Measurements from ENCODE around the gene TMEM114. TPM values are rescaled to one million over a fixed set of nuclear protein-coding genes. Genes with fewer than 3 reads are reported as not detected.
A peak's percentile ranks its signal among the peaks of the same experiment; 100 is the strongest.

TMEM114 gene
- total RNA-seq (2014; rRNA removed; shearing (Covaris generic)) = not detected in 2 replicates

DNA sequence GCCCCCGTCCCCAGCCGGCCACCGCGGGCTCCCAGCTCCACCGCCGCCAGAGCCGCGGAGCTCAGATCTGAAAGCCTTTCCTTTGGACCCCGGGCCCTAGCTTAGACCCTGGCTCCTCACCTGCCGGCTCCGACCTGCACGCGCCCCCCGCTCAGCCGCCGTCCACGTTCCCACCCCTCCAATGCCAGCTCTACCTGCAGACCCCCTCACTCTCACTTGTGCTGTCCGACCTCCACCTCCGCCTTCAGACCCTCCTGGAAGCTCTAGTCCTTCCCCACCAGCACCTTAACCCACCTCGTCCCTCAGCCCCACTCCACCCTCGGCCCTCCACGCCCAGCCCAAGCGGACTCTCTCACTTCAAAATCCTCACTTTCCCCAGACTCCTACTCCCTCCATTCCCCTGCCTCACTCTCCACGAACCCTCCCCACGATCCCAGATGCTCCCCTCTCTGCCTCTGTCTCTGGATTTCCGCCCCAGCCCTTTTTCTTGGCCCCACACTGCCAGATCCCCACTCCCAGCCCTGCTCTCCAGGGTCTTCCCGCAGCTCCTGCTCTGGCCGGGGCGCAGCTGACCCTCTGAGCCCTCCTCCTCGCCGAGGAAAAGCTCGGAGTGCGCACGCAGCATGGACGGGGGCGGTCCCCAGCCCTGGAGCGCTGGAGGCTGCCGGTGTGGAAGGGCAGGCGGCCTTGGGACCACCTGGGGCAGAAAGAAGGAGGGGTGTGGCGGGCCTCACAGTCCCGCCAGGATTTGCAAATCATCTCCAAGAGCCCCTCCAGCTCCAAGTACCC lies at the start of gene TMEM114:
TMEM114 (minus strand) TSS at position 612 of the 789 bp plus-strand sequence. CDS start 673 bp downstream, outside the sequence.
- no peaks in the 10 kb centered on the region for H3K4me1 ChIP-seq
- DNase-seq = no peak
- no peaks in the 10 kb centered on the region for H3K9me3 ChIP-seq (replicated peaks)
- H3K36me3 ChIP-seq = no peaks in the 10 kb centered on the region
- H3K27ac ChIP-seq = no peak within 1 kb of the TSS
- no peaks in the 10 kb centered on the region for H3K27me3 ChIP-seq
- H3K4me3 ChIP-seq = no peak within 1 kb of the TSS

DNA sequence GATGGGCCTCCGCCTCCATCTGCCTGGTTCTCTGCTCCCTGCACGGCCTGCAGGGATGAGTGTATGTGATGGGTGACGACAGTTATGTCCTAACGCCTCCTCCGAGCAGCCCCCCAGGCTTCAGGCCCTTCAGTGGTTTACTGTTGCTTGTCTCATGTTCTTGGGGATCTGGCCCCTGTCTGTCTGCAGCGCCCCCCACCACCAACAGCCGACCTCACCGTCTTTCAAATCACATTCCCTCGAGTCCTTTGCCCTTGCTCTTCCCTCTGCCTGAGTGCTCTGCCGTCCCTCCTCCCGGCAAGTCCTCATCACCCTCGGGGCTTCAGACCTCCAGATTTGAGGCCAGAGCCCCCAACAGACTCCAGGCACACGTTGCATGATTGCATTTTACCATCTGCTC lies 49.4 kb upstream of the TMEM114 start:
- H3K9me3 ChIP-seq (replicated peaks) = no peaks in the 10 kb centered on the region
- H3K36me3 ChIP-seq = peaks cover 32% of the 10 kb centered on the region
- no peaks in the 10 kb centered on the region for H3K4me1 ChIP-seq
- no peak overlapping the region for H3K4me3 ChIP-seq
- no peak for DNase-seq
- H3K27me3 ChIP-seq = no peaks in the 10 kb centered on the region
- no peak overlapping the region for H3K27ac ChIP-seq

DNA sequence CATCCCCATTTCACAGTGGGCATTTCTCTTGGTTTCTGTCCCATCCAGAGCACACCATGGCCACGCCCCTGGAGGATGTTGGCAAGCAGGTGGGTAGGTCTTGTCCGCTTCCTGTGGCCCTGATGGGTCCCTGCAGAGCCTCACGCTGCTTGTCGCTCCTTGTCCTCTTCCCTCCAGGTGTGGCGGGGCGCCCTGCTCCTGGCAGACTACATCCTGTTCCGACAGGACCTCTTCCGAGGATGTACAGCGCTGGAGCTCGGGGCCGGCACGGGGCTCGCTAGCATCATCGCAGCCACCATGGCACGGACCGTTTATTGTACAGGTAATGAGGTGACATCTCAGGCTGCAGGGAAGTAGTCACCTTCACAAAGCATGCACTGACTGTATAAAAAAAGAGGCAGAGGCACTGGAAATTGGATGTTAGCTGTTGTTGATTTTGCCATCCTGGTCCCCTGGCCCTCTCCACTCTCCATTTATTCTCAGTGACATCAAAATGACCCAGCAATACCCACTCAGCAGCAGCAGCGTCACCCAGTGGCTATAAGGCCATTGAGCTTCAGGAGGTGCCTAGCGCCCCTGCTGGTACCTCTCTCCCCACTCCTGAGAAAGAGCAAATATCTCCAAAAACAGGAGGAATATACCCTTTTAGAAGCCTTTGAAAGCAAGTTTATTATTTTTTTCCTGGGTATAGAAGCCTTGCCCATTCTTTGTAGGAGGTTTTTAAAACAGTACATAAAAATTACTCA lies 44.9 kb upstream of the TMEM114 start:
- Histone ChIP-seq H3K4me1 (no peaks in the 10 kb centered on the region), H3K36me3 (peaks cover 27% of the 10 kb centered on the region), H3K9me3 (replicated peaks) (no peaks in the 10 kb centered on the region), H3K27ac (no peak overlapping the region), H3K4me3 (no peak overlapping the region), H3K27me3 (no peaks in the 10 kb centered on the region)
- DNase-seq = no peak

DNA sequence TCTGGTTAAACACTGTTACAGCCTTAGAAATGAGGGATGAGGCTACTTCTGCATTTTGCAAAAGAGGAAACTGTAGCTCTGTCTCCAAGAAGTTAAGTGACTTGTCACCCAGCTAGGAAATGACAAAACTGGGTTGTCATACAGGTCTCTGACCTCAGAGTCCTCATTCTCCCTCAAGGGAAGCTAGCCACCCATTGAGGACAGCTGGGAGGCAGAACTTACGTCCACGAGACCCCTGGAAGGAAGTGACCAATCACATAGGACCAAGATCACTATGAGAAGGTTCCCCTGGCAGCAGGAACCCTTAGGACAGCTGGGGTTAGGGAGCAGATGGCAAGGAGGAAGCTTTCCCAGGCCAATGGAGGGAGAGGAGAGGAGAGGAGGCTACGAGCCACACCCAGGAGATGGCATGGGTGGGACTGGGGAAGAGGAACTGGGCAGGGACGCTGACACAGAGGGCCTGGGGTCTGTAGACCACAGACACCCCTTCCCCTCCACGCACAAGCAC lies 42.4 kb upstream of the TMEM114 start:
- peaks cover 8% of the 10 kb centered on the region; the same call in 1 of the 2 replicates for H3K4me1 ChIP-seq
- no peak for DNase-seq

DNA sequence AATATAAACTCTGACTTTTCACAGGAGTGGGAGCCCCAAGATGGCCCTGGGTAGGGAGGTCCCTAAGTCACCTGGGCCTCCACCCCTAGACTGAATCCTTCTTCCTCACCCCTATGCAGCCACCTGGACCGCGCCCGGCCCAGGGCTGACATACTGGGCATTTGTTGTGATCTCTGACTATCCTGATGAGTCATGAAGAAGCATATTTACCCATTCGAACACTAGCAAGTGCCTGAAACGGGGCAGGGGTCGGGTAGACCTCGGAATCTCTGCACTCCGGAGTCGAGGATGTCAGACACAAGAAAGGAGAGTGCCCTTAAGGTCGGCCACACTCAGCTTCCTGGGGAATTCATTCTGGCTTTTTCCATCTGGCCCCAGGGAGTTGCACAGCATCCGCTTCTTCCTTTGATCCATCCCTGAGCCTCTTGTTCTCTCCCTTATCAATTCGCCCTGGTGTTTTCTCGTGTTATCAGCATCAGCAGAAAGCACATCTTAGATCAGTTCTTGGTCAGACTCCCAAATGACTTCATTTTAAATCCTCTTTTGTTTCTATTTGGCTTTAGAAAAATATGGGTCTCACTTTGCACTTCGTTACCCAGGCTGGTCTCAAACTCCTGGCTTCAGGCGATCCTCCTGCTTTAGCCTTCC lies 41.6 kb upstream of the TMEM114 start:
- DNase-seq = no peak
- Histone ChIP-seq H3K36me3 (peaks cover 53% of the 10 kb centered on the region), H3K27ac (no peak overlapping the region), H3K27me3 (no peaks in the 10 kb centered on the region), H3K4me3 (no peak overlapping the region), H3K9me3 (replicated peaks) (no peaks in the 10 kb centered on the region), H3K4me1 (peaks cover 15% of the 10 kb centered on the region)

More for the DNA sequence above, 42.4 kb upstream of the TMEM114 start:
- H3K27me3 ChIP-seq = no peaks in the 10 kb centered on the region
- no peak overlapping the region for H3K4me3 ChIP-seq
- H3K27ac ChIP-seq = no peak overlapping the region
- peaks cover 49% of the 10 kb centered on the region for H3K36me3 ChIP-seq
- H3K9me3 ChIP-seq (replicated peaks) = no peaks in the 10 kb centered on the region

DNA sequence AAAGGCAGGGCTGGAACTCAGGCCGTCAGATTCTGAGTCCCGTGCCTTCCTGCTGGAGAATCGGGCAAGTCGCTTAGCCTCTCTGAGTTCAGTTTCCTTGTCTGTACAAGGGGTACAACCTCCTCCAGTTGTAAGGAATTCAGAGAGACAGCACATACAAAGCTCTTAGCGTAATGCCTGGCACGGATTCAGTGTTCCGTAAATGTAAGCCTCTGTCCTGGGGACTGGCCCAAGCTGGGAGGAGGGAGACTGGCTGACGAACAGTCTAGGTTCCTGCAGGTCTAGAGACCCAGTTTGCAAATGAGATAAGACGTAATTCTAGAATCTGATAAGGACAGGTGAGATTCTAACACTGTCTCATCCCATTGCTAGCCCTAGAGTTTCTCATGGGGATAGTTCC lies 41.1 kb upstream of the TMEM114 start:
- H3K4me1 ChIP-seq = peaks cover 18% of the 10 kb centered on the region
- no peaks in the 10 kb centered on the region for H3K27me3 ChIP-seq
- no peak overlapping the region for H3K27ac ChIP-seq
- no peak overlapping the region for H3K4me3 ChIP-seq
- no peak for DNase-seq
- peaks cover 55% of the 10 kb centered on the region for H3K36me3 ChIP-seq
- no peaks in the 10 kb centered on the region for H3K9me3 ChIP-seq (replicated peaks)

DNA sequence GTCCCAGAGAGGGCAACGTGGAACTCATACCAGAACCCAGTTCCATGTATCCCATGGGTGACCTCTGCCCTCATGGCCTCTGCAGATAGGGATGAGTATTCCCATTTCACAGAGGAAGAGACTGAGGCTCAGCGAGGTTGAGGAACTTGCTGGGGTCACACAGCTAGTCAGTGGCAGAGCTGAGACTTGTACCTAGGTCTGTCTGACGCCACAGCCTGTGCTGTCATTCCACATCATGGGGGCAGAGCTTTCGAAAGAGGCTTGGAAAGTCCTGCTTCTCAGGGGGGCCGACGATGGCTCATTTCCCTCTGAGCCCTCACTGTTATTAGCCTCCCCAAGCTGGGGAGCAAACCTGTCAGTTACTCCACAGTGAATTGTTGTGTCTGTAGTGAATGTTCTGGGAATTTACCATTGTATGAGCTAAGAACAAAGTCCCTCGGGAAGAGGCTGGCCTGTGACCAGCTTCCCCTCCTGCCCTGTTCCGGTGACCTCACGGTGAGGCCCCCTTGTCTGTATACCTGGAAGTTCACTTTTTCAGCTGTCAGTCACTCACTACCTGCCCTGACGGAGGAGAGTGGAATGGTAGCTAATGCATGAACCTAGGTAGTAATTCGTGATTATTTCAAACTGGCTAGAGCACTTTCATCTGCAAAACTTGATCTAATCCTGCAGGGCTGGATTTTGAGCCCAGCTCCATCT lies 40.1 kb upstream of the TMEM114 start:
- Histone ChIP-seq H3K36me3 (peaks cover 55% of the 10 kb centered on the region), H3K9me3 (replicated peaks) (no peaks in the 10 kb centered on the region), H3K4me3 (no peak overlapping the region)

DNA sequence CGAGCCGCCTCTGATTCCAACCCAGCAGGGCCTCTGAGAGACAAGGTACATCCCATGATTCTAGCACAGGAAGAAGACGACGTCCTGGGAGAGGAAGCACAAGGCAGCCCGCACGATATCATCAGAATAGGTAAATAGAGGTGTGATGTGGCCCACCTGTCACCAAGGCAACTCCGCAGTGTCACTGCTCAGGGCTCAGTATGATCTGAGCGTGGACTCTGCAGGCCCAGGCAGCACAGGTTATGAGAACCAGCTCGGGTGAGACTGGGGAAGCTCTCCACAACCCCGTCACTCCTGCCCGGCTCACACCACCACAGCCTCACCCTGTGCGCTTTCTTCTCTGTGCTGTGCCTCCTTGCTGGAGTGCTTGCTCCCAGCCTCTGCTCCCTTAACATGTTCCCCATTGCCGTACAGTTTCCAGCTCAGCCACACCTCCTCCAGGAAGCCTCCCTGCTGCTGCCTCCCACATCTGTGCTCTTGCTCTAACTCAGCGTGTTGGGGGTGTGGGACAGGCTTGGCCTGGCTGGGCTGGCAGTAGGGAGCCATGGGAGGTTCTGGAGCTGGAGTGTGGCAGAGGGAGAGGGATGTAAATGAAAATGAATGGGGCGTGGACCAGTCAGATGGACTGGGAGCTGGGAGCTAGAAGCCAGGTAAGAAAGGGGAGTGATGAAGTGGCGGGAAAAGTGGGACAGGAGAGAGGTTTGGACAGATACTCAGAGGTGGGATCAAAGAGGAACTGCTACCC lies 38.8 kb upstream of the TMEM114 start:
- peaks cover 53% of the 10 kb centered on the region for H3K36me3 ChIP-seq
- H3K9me3 ChIP-seq (replicated peaks) = no peaks in the 10 kb centered on the region
- no peak for DNase-seq
- peaks cover 18% of the 10 kb centered on the region for H3K4me1 ChIP-seq
- no peak overlapping the region for H3K4me3 ChIP-seq
- no peak overlapping the region for H3K27ac ChIP-seq
- H3K27me3 ChIP-seq = no peaks in the 10 kb centered on the region

More for the DNA sequence above, 40.1 kb upstream of the TMEM114 start:
- Histone ChIP-seq H3K27ac (no peak overlapping the region), H3K4me1 (peaks cover 18% of the 10 kb centered on the region), H3K27me3 (no peaks in the 10 kb centered on the region)
- no peak for DNase-seq

DNA sequence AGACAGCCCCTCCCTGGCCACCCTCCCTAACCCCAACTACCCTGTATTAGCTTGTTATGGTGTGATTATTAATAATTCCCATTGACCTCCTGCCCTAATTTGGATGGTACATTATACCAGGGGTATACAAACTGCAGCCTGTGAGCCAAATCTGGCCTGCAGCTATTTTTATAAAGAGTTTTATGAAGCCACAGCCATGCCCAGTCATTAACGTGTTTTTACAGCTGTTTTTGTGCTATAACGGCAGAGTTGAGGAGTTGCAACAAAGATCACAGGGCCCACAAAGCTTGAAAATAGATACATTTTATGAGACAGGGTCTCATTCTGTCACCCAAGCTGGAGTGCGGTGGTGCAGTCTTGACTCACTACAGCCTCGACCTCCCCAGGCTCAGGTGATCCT lies 37.1 kb upstream of the TMEM114 start:
- DNase-seq = peak; percentile 43 to 64
- Histone ChIP-seq H3K27me3 (no peaks in the 10 kb centered on the region), H3K36me3 (peaks cover 49% of the 10 kb centered on the region), H3K9me3 (replicated peaks) (no peaks in the 10 kb centered on the region), H3K4me3 (no peak overlapping the region), H3K4me1 (peaks cover 22% of the 10 kb centered on the region), H3K27ac (peak overlapping the region; percentile 32)

DNA sequence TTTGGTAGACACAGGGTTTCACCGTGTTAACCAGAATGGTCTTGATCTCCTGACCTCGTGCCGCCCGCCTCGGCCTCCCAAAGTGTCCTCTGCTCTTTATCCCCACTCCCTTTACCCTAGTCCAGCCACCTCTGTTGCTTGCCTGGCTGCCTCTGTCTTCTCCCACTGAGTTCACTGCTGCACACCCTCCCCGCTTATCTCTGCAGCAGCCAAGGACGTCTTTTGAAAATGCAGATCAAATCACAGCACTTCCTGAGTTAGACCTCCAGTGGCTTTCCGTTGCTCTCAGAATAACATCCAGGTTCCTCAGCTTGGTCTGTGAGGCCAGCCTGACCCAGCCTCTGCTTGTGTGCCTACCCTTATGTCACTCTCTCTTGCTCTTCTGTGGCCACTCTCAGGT lies 36.6 kb upstream of the TMEM114 start:
- H3K27ac ChIP-seq = peak overlapping the region; percentile 32
- DNase-seq = no peak
- peaks cover 22% of the 10 kb centered on the region for H3K4me1 ChIP-seq
- no peaks in the 10 kb centered on the region for H3K27me3 ChIP-seq
- peaks cover 49% of the 10 kb centered on the region for H3K36me3 ChIP-seq
- H3K9me3 ChIP-seq (replicated peaks) = no peaks in the 10 kb centered on the region
- H3K4me3 ChIP-seq = no peak overlapping the region

DNA sequence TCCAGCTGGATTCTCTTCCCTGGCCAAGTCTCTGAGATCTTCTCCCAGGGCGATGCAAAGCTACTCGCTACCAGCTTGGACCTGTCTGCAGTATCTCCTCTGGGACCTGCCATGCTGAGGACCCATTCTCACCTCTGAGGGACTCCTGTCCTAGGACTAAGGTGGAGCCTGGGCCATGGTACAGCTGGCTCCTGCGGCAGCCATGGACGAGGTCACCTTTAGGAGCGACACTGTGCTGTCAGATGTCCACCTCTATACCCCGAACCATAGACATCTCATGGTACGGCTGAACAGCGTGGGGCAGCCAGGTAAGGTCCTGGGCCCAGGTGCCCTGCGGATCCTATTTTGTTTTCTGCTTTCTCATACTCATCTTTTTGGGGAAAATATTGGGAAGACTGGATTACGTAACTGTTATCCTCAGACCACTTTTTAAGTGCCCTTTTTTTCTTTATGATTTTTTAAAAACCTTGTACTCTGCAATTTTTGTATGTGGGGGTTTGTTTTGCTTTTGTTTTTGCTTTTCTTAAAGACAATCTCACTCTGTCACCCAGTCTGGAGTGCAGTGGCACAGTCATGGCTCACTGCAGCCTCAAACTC lies 35.3 kb upstream of the TMEM114 start:
- H3K27ac ChIP-seq = no peak overlapping the region
- no peaks in the 10 kb centered on the region for H3K27me3 ChIP-seq
- H3K4me3 ChIP-seq = no peak overlapping the region
- peaks cover 41% of the 10 kb centered on the region for H3K36me3 ChIP-seq
- peaks cover 22% of the 10 kb centered on the region for H3K4me1 ChIP-seq
- H3K9me3 ChIP-seq (replicated peaks) = no peaks in the 10 kb centered on the region
- DNase-seq = no peak

DNA sequence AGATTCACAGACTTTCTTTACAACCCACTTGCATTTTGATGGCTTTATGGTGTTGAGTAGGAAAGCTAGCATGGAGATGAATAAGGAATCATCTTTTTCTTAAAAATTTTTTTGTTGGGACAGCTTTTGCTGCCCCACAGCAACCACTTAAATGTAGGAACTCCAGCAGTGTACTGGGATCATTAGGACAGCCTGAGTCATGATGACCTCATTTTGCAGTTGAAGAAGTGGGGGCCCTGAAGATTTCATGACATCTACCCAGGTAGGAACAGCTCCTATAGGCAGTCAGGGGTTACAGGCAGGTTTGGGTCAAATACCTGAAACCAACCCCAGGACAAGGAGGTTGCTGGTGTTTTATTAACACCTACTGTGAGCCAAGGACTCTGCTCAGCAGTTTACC lies 33.3 kb upstream of the TMEM114 start:
- H3K27ac ChIP-seq = no peak overlapping the region
- H3K4me1 ChIP-seq = peaks cover 22% of the 10 kb centered on the region
- 0 out of 2 replicates have a peak, but pooled peaks cover under 1% of the 10 kb centered on the region for H3K27me3 ChIP-seq
- no peaks in the 10 kb centered on the region for H3K9me3 ChIP-seq (replicated peaks)
- peaks cover 22% of the 10 kb centered on the region for H3K36me3 ChIP-seq
- no peak for DNase-seq
- H3K4me3 ChIP-seq = no peak overlapping the region

DNA sequence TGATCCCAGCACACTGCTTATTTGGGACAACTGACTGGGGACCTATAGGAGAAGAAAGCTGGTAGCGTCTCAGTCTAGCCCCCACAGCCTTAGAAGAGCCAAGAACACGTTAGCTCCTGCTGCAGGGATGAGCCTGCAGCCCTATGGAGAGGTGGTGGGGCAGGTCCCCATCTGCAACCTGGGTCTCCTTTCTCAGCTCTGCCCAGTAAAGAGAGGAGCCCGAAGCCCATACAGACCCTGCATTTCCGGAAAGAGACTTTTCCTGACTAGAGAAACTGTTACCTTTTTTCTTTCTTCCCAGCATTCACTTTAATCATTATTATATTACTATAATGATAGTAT lies 32.0 kb upstream of the TMEM114 start:
- H3K36me3 ChIP-seq = peaks cover 13% of the 10 kb centered on the region
- no peak for DNase-seq
- H3K27ac ChIP-seq = peak overlapping the region; percentile 82
- 0 out of 2 replicates have a peak, but pooled peaks cover 4% of the 10 kb centered on the region for H3K27me3 ChIP-seq
- peaks cover 10% of the 10 kb centered on the region for H3K4me1 ChIP-seq
- H3K4me3 ChIP-seq = peak overlapping the region; percentile 97
- H3K9me3 ChIP-seq (replicated peaks) = no peaks in the 10 kb centered on the region

Measured in SJCRH30 (cell line).